ENCODE measurements around the gene HYCC2.

DNA sequence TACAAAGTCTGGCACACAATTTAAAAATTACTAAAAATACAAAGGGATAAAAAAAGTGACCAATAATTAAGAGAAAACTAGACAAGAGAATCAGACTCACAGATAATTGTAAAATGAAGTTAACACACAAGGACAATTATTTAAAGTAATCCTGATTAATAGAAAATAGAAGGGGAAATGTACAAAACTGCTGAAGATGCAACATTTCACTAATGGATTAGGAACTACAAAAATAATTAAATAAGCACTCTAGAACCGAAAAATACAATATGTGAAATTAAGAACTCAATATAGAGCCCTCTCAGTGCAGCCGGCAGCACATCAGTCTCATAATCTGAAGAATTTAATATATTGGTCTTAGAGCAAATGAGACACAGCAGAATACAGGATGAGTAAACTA lies 24.6 kb downstream of the HYCC2 start:
- TF ChIP-seq, protein P1, sequence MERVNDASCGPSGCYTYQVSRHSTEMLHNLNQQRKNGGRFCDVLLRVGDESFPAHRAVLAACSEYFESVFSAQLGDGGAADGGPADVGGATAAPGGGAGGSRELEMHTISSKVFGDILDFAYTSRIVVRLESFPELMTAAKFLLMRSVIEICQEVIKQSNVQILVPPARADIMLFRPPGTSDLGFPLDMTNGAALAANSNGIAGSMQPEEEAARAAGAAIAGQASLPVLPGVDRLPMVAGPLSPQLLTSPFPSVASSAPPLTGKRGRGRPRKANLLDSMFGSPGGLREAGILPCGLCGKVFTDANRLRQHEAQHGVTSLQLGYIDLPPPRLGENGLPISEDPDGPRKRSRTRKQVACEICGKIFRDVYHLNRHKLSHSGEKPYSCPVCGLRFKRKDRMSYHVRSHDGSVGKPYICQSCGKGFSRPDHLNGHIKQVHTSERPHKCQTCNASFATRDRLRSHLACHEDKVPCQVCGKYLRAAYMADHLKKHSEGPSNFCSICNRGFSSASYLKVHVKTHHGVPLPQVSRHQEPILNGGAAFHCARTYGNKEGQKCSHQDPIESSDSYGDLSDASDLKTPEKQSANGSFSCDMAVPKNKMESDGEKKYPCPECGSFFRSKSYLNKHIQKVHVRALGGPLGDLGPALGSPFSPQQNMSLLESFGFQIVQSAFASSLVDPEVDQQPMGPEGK (tag by site-specific recombination; IDR thresholded peaks at IDR 0.05), result no peak
- TF ChIP-seq ZEB2 (tag by site-specific recombination; IDR thresholded peaks at IDR 0.05) (no peak), KLF9 (tag by site-specific recombination; IDR thresholded peaks at IDR 0.05; ENCODE audit: low read depth) (no peak), BCL11B (tag by site-specific recombination; IDR thresholded peaks at IDR 0.05; ENCODE audit: low read depth) (no peak), ZNF624 (tag by site-specific recombination; IDR thresholded peaks at IDR 0.05) (no peak), ZNF114 (tag by site-specific recombination; IDR thresholded peaks at IDR 0.05) (no peak), ZNF785 (tag by site-specific recombination; IDR thresholded peaks at IDR 0.05) (no peak), ZNF792 (tag by site-specific recombination; IDR thresholded peaks at IDR 0.05) (no peak), ZNF24 (tag by site-specific recombination; IDR thresholded peaks at IDR 0.05) (no peak), YY1 (tag by site-specific recombination; IDR thresholded peaks at IDR 0.05) (no peak), ZNF510 (tag by site-specific recombination; IDR thresholded peaks at IDR 0.05; ENCODE audit: insufficient replicate concordance) (no peak)
- TF ChIP-seq, protein P2, sequence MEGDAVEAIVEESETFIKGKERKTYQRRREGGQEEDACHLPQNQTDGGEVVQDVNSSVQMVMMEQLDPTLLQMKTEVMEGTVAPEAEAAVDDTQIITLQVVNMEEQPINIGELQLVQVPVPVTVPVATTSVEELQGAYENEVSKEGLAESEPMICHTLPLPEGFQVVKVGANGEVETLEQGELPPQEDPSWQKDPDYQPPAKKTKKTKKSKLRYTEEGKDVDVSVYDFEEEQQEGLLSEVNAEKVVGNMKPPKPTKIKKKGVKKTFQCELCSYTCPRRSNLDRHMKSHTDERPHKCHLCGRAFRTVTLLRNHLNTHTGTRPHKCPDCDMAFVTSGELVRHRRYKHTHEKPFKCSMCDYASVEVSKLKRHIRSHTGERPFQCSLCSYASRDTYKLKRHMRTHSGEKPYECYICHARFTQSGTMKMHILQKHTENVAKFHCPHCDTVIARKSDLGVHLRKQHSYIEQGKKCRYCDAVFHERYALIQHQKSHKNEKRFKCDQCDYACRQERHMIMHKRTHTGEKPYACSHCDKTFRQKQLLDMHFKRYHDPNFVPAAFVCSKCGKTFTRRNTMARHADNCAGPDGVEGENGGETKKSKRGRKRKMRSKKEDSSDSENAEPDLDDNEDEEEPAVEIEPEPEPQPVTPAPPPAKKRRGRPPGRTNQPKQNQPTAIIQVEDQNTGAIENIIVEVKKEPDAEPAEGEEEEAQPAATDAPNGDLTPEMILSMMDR (tag by site-specific recombination; IDR thresholded peaks at IDR 0.05), result no peak
- TF ChIP-seq, protein P3, sequence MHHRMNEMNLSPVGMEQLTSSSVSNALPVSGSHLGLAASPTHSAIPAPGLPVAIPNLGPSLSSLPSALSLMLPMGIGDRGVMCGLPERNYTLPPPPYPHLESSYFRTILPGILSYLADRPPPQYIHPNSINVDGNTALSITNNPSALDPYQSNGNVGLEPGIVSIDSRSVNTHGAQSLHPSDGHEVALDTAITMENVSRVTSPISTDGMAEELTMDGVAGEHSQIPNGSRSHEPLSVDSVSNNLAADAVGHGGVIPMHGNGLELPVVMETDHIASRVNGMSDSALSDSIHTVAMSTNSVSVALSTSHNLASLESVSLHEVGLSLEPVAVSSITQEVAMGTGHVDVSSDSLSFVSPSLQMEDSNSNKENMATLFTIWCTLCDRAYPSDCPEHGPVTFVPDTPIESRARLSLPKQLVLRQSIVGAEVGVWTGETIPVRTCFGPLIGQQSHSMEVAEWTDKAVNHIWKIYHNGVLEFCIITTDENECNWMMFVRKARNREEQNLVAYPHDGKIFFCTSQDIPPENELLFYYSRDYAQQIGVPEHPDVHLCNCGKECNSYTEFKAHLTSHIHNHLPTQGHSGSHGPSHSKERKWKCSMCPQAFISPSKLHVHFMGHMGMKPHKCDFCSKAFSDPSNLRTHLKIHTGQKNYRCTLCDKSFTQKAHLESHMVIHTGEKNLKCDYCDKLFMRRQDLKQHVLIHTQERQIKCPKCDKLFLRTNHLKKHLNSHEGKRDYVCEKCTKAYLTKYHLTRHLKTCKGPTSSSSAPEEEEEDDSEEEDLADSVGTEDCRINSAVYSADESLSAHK (tag by site-specific recombination; IDR thresholded peaks at IDR 0.05), result no peak
- TF ChIP-seq, protein P4, sequence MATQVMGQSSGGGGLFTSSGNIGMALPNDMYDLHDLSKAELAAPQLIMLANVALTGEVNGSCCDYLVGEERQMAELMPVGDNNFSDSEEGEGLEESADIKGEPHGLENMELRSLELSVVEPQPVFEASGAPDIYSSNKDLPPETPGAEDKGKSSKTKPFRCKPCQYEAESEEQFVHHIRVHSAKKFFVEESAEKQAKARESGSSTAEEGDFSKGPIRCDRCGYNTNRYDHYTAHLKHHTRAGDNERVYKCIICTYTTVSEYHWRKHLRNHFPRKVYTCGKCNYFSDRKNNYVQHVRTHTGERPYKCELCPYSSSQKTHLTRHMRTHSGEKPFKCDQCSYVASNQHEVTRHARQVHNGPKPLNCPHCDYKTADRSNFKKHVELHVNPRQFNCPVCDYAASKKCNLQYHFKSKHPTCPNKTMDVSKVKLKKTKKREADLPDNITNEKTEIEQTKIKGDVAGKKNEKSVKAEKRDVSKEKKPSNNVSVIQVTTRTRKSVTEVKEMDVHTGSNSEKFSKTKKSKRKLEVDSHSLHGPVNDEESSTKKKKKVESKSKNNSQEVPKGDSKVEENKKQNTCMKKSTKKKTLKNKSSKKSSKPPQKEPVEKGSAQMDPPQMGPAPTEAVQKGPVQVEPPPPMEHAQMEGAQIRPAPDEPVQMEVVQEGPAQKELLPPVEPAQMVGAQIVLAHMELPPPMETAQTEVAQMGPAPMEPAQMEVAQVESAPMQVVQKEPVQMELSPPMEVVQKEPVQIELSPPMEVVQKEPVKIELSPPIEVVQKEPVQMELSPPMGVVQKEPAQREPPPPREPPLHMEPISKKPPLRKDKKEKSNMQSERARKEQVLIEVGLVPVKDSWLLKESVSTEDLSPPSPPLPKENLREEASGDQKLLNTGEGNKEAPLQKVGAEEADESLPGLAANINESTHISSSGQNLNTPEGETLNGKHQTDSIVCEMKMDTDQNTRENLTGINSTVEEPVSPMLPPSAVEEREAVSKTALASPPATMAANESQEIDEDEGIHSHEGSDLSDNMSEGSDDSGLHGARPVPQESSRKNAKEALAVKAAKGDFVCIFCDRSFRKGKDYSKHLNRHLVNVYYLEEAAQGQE (tag by site-specific recombination; IDR thresholded peaks at IDR 0.05), result no peak
